RPMI7951 (cell line): ENCODE results near the gene DGCR8. TPM values are rescaled to one million over a fixed set of nuclear protein-coding genes. Genes with fewer than 3 reads are reported as not detected.
"Not testable (repeated sequence)": the region's sequence is repeated elsewhere in the genome, so short reads cannot be mapped to it uniquely, and the experiment has no call there.

ENCODE experiments used
- DNase-seq: peaks from one replicate; pipeline ENCODE4 v3.0.0-alpha.2; 2012; ENCODE audit warnings: low read depth
- total RNA-seq: library from RNA; depleted of rRNA; stranded (reverse); fragments of >200 nt; shearing (Covaris generic); gene quantifications from 2 replicates; pipeline ENCODE4 v1.2.3, GENCODE V29; 2014

Gene DGCR8
- total RNA-seq, 1 experiment from 2014 or later, result 9.9 TPM

DNA sequence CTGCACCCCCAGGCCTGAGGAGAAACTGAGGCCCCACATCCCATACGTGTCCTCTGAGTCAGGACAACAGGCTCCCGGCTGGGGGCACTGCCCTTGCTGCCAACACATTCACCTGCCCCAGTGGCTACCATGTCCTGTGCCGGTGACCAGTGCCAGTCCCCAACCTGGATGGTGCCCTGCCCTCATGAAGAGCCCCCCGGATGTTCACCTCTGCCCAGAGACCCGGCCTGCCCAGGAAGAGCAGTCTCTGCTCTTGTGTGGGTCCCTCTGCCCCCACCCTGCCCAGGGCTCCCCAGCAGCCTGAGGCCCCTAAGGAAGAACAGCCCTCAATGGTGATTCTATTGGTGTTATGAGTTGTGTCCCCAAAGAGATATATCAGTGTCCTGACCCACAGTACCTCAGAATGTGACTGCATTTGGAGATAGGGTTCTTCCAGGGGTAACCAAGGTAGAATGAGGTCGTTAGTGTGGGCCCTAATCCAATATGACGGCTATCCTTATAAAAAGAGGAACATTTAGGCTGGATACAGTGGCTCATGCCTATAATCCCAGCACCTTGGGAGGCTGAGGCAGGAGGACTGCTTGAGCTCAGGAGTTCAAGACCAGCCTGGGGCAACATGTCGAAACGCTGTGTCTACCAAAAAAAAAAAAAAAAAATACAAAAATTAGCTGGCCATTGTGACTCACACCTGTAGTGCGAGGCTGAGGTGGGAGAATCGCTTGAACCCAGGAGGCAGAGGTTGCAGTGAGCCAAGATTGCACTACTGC lies 13.2 kb upstream of the DGCR8 start:
- no peak for DNase-seq

DNA sequence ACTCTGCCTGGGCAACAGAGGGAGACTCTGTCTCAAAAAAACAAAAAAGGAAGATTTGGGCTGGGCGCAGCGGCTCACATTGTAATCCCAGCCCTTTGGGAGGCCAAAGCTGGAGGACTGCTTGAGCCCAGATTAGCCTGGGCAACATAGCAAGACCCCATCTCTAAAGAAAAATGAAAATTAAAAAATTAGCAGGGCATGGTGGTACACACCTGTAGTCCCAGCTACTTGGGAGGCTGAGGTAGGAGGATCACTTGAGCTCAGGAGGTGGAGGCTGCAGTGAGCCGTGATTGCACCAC lies 12.7 kb upstream of the DGCR8 start:
- DNase-seq, result not testable (repeated sequence)

DNA sequence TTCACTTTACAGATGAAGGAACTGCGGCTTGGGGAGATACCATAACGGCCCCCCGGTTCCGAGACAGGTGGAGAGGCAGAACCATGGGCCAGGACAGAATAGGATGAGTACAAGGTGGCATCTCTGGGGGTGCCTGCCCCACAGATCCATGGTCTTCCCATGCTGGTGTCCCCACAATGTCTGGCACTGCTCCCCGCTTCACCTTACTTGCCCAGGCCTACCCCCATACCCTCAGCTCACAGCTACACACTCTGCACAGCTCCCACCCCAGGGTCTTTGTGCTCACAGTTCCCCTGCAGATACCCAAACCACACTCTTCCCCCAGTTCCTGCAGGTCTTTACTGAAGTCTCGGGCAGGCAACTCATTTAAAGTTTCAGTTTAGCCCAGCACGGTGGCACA lies 11.4 kb upstream of the DGCR8 start:
- DNase-seq, result no peak

DNA sequence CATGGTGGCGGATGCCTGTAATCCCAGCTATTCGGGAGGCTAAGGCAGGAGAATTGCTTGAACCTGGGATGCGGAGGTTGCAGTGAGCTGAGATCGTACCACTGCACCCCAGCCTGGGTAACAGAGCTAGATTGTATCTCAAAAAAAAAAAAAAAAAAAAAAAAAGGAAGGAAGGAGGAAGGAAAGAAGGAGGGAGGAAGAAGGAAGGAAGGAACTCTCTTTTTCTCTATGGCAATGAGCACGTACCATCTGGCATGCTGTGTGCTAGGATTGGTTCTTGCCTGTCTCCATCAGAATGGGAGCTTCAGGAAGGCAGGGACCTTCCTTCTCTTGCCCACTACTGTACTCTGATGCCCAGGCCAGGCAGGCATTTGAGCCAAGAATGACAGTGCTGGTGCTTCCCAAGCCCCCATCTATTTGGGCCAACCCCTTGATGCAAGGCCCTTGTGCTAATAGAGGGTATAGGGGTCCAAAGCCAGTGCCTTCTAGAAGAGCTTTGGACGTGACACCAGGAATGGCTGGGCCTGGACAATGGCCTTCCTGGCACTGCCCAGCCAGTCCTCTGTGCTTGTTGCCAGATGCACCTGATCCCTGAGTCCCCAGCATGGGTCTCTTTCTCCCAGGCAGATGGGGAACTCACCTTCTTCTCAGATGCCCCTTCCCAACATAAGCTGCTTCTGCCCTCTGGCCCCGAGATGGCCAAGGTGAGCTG lies 10.6 kb upstream of the DGCR8 start:
- no peak for DNase-seq

DNA sequence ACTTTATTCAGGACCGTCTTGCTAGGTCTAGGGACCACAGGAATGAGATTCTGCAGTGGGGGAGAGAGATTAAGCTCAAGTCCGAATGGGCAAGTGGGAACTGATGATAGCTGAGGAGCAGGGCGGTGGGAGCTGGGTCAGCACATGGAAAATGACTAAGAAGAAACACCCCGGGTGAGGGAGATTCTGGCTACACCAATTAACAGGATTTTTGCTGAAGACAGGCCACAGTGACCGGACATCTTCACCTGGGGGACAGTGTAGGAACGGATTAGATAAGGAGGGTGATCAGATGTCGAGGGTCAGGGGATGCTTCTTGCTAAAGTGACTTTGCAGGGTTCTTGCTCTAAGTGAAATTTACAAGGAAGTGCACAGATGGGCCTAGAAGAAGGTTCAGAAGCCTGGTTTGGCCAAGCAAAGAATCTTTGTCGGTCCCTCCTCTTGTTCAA lies 8.5 kb upstream of the DGCR8 start:
- no peak for DNase-seq

DNA sequence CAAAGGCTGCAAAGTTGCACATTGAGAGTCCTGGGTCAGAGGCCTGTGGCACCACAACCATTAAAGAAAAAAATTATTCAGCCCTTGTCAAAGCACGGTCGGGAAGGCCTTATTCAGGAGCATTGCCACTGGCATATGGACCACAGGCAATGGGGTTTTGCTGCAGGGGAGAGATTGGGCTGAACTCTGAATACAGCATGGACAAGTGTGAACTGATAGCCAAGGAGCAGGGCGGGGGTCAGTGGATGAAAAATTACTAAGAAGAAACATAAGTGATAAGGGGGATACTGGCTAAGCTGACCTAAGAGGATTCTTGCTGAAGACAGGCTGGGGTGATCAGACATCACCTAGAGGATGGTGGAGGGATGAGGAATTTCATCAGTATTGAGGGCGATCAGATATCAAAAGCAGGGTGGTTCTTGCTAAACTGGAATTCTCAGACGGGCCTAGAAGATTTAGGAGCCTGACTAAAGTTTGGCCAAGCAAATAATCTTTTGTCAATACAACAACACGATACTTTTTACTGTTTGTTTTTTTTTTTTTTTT lies 3.3 kb upstream of the DGCR8 start:
- DNase-seq, result no peak

DNA sequence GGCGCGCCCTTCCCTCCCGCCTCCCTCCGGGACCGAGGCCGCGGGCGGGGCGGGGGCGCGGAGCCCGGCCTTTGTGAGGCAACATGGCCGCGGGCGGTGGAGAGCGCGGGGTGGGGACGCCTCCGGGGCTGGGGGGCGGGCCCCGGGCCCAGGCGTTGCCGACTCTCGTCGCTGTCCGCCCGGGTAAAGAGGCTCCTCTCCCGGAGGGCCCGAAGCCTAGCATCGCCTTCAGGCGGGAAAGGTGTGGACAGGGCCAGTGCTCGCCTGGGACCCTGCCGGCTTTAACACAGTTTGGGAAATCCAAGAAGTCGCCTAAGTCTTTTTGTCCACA lies 369 bp downstream of the DGCR8 start:
- DNase-seq, result peak; percentile 54

DNA sequence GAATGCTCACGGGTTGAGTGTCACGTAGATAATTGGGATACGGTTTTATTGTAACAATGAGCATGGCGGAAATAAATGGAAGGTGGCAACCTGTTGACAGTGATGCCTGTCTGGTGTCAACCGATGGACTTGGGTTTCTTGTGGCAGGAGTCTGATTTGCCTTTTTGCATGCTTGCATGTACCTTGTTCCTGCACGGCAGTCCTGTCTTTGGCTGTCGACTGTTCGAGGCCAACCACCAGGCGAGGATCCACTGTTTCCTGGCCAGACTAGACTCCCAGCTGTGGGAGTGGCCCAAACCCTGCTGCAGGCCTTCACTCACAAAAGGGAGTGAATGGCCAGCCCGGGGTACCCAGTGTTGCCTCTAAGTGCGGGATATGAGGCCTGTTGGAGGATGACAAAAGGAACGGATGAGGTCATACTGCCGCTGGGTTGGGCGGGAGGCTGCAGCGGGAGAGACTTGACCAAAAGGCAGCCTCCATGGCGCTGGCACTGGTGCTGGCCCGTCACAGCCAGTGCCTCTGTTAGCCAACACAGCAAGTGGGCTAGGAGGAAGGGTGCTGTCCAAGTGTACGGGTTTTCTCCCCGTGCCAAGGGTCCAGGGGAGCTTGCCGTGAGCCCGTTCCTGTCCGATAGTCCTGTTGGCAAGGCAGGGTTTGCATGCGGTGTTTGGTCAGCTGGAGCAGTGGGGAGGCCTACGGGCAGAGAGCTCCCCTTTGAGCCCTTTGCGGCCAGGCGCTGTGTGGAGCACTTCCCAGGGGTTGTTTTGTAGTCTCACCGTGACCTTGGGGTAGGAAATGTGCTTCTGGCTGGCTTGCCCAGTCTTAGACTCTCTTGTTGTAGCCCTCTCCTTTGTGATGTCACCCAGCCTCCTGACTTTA lies 974 bp downstream of the DGCR8 start:
- peak; percentile 72 for DNase-seq

DNA sequence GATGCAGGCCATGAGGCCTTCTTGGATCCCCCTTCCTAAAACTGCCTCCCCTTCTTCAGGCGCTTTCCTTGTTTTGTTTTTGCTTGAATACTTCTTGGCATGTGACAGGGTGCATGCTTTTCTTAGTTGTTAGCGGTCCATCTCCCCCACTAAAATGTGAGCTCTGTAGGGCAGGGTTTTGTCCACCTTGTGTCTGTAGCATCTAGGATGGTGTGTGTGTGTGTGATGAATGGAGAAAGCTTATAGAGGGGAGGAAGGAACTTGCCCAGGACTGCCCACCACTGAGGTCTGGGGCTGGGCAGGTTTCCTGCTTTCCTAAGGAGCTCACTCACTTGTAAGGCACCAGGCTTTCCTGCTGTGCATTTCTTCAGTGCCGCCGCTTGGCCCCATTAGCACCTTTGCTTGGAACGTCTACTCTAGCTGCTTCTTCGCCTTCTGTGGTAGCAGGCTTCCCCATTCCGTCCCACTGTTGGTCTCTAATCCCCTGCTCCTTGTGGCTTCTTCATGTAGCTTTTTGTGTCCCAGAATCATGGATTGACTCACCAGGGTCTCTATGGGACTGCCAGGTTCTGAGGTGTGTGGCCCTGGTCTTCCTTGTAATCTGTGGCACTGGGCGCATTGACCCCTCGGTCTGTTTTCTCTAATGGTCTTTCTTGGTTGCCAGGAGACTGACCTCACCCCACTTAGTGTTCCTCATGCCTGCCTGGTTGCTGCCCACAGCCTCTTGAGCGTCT lies 3.3 kb downstream of the DGCR8 start:
- DNase-seq, result no peak

DNA sequence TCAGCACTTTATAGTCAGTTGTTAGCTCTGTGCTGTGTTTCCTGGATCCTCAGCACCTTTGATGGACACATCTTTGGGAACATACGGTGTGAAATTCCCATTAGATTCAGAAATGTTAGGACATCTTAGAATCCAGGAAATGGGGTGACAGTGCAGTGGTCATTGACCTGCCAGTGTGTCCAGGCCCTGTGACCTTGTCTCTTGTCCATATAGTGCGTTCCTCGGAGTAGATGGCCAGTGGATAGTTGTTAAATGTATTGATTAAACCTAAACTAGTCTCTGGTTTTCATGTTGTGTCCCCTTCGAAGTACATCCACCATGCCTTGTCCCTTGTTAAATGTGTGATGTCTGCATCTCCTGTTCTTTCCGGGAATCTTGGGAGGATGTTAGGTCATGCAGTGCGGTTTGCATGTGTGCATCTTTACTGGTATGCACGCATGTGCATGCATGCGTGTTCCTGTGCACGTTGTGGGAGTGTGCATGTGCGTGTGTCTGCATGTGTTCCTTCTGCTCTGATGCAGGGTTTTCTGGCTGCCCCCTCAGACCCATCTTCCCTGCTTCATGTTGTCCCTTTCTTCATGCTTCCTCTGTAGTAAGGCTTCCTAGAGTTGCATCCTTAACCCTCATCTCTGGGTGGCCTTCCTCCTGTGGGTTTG lies 4.0 kb downstream of the DGCR8 start:
- no peak for DNase-seq

DNA sequence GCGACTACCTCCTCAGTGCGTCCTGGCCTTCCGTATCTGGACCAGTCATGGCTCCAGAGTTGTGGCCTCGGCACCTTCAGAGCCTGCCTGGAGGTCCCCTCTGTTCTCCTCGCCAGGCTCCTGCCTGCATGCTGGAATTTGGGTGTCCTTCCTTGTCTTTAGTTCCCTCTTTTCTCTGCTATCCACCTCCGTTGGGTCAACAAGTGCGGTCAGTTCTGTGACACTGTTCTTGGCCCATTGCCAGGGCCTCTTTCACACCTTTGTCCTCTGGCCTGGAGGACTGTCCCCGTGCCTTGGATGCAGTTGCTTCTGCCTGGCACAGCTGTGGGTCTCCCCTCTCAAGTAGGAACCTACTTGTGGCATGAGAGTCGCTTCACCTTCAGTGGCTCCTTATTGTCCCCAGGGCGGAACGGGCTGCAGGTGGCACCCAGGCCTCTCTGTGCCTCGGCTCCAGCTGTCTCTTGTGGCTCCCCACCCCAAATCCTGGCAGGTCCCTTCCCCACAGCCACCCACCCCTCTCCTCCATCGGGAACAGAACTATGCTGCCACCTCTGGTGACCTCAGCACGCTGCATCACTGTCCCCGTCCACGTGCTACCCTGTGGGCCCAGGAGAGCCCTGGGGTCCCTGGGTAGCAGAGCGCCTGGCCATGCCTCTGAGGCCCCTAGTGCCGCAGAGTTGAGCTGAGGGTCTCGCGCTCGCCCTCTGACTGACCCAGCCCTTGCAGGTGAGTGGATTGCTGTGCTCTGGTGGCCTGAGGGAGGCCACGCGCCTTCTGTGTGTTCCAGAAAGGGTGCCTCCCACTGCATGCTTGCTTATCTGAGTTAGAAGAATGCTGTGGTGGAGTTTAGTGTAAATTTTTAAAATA lies 4.7 kb downstream of the DGCR8 start:
- DNase-seq, result no peak

DNA sequence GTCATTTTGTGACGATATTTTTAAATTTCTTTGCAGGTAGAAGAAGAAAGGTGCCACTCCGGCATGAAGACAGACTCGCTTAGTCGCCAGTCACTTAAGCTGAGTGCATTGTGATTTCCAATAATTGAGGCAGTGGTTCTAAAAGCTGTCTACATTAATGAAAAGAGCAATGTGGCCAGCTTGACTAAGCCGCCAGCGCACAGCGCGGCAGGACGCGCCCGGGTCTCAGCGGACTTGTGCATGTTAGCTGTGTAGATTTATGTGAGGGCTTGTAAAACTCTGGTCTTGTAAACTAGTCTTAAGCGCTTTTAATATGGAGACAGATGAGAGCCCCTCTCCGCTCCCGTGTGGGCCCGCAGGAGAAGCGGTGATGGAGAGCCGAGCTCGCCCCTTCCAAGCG lies 5.6 kb downstream of the DGCR8 start:
- no peak for DNase-seq

DNA sequence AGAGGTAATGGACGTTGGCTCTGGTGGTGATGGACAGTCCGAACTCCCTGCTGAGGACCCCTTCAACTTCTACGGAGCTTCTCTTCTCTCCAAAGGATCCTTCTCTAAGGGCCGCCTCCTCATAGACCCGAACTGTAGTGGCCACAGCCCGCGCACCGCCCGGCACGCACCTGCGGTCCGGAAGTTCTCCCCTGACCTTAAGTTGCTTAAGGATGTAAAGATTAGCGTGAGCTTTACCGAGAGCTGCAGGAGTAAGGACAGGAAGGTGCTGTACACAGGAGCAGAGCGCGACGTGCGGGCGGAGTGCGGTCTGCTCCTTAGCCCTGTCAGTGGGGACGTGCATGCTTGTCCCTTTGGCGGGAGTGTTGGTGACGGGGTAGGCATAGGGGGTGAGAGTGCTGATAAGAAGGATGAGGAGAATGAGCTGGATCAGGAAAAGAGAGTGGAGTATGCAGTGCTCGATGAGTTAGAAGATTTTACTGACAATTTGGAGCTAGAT lies 6.1 kb downstream of the DGCR8 start:
- DNase-seq, result no peak

DNA sequence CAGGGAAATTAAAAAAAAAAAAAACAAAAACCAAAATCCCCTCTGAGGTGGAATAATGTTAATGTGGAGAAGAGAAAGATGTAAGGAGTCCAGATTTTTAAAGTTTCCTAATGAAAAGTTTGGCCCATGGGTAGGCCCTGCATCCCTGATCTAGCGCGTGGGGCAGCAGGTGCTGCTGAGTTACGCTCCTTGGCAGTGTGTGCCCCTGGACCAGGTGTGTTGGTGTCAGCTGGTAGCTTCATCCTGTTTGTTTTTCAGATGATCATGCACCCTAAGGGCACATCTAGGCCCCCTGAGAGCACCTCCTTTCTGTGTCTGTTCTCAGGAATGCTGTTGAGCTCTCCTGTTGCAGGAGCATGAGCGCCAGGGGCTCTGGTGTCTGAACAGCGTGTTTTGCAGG lies 6.7 kb downstream of the DGCR8 start:
- no peak for DNase-seq

DNA sequence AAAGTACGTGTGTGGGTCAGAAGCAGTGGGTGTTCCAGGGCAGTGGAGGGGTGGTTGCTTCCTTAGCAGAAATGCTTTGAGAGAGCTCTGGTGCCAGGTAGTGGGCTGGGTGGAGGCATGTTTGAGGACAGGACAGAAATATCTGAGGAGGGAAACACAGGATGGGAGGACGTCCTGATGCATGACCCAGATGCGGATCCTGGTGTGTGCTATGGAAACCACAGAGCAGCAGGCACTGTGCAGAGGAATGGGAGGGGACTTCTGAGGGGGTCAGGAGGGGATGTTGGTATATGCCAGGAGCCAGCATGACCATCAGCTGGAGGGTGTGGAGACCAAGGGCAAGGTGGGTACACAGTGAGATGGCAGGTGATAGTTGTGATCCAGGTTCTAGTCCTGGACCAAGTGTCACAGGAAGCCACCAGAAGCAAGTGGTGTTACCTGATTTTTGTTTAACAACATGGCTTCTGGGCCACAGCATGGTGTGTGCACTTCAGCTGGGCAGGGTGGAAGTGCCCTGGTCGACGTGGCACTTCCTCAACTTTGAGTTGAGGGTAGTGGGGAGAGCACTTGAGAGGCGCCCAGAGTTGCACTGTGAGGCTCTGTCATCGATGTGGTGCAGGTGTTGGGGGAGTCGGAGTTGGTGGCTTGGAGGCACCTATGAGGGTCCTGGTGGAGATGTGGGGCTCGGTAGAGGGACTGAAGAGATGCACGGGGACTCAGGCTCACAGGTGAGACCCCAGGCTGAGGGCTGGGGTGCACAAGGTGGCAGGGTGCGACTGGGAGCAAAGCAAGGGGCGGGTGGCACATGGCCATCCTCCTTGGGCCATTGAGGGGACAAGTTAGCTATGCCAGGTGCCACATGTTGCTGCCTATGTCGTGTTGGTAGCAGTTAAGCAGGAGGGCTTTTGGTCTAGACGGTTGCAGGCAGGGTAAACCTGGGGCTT lies 7.5 kb downstream of the DGCR8 start:
- no peak for DNase-seq

DNA sequence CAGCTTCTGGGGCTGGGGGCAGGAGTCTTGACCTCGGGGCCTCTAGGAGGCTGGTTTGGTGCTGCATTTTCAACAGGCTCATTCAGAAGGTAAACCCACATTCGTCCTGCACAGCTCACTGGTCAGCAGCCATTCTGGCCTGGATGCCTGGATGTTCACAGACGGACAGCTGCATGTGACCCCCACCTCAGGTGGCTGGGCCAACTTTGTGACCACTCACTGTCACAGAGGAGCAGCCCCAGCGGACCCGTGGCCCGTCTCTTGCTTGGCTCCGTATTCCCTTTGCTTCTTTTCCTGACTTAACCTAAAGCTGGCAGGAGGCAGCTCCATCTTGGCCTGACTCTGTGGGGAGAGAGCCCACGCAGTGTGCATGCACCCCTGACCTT lies 8.2 kb downstream of the DGCR8 start:
- DNase-seq, result no peak

DNA sequence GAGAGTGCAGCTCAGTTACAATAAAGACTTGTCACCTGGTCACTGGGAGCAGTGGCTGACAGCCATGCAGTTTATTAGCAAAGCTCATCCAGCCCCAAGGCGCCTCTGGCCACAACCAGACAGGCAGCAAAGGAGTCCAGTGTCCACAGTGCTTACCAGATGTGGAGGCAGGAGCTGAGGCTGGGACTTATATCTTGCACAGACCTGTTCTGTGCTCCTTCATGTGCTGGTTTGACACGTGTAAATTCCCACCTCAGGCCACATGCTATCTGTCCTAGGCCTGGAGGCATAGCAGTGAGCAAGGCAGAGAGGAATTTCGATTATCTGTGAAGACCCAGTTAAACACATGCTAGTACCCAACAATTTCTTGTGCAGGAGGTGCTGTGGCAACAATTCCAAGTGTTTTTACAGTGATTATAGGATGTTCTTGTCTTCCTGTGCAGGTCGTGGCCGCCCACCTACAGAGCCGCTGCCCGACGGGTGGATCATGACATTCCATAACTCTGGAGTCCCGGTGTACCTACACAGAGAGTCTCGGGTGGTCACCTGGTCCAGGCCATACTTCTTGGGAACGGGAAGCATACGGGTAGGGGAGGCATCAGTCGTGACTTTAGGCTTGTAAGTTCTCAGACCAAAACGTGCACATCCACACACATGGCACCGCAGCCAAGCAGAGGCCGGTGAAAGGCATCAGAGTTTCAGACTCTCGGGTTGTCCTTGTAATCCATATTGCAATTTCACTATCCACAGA lies 9.4 kb downstream of the DGCR8 start:
- DNase-seq, result no peak
